H9 (cell line): ENCODE results near the gene ZNRF4. TPM values are rescaled to one million over a fixed set of nuclear protein-coding genes. Genes with fewer than 3 reads are reported as not detected.
A peak's percentile ranks its signal among the peaks of the same experiment; 100 is the strongest.

Experiments
- DNase-seq: peaks from one replicate; pipeline ENCODE4 v3.0.0-alpha.2; 2017
- H2AFZ ChIP-seq: one replicate; pipeline ENCODE4 v1.6.1; 2013; ENCODE audit warnings: mild to moderate bottlenecking, low read length, control low read depth, moderate library complexity
- H2AK5ac ChIP-seq: 2 replicates; pipeline ENCODE4 v1.6.1; 2013; ENCODE audit warnings: low read length, control low read depth, mixed read lengths; ENCODE audit not compliant: insufficient read length
- H2BK120ac ChIP-seq: one replicate; pipeline ENCODE4 v1.6.1; 2013; ENCODE audit warnings: low read depth, mild to moderate bottlenecking, low read length, control low read depth, inconsistent platforms; ENCODE audit not compliant: poor library complexity, severe bottlenecking
- H2BK12ac ChIP-seq: 2 replicates; pipeline ENCODE4 v1.6.1; 2013; ENCODE audit warnings: low read length, control low read depth, mixed read lengths, low read depth; ENCODE audit not compliant: insufficient read length
- H2BK15ac ChIP-seq: 2 replicates; pipeline ENCODE4 v1.6.1; 2013; ENCODE audit warnings: low read depth, low read length, control low read depth
- H2BK20ac ChIP-seq: one replicate; pipeline ENCODE4 v1.6.1; 2013; ENCODE audit warnings: low read depth, mild to moderate bottlenecking, low read length, control low read depth, inconsistent platforms; ENCODE audit not compliant: poor library complexity, severe bottlenecking
- H2BK5ac ChIP-seq: 2 replicates; pipeline ENCODE4 v1.6.1; 2013; ENCODE audit warnings: low read length, control low read depth, mixed read lengths; ENCODE audit not compliant: insufficient read length
- H3K14ac ChIP-seq: 2 replicates; pipeline ENCODE4 v1.6.1; 2013; ENCODE audit warnings: low read length, control low read depth; ENCODE audit not compliant: insufficient read depth
- H3K18ac ChIP-seq: 2 replicates; pipeline ENCODE4 v1.6.1; 2013; ENCODE audit warnings: low read depth, mild to moderate bottlenecking, mixed read lengths, low read length, control low read depth; ENCODE audit not compliant: insufficient read length
- H3K23ac ChIP-seq: 2 replicates; pipeline ENCODE4 v1.6.1; 2013; ENCODE audit warnings: low read length, control low read depth, mixed read lengths, low read depth; ENCODE audit not compliant: insufficient read length
- H3K23me2 ChIP-seq: 2 replicates; pipeline ENCODE4 v1.6.1; 2013; ENCODE audit warnings: low read depth, mild to moderate bottlenecking, mixed read lengths, low read length, control low read depth; ENCODE audit not compliant: insufficient read length, poor library complexity, severe bottlenecking
- H3K27ac ChIP-seq: 2 replicates; pipeline ENCODE4 v1.5.1; 2013; ENCODE audit warnings: low read length, control low read depth, mixed read lengths, low read depth; ENCODE audit not compliant: insufficient read length
- H3K27me3 ChIP-seq: 2 replicates; pipeline ENCODE4 v1.6.1; 2013; ENCODE audit warnings: low read length, control low read depth, inconsistent platforms; ENCODE audit not compliant: insufficient read depth
- H3K4ac ChIP-seq: 2 replicates; pipeline ENCODE4 v1.6.1; 2013; ENCODE audit warnings: low read depth, mild to moderate bottlenecking, control low read depth, inconsistent platforms, low read length, moderate library complexity
- H3K4me1 ChIP-seq: 2 replicates; pipeline ENCODE4 v1.6.1; 2013; ENCODE audit warnings: low read length, control low read depth, inconsistent platforms; ENCODE audit not compliant: insufficient read depth
- H3K4me2 ChIP-seq: 2 replicates; pipeline ENCODE4 v1.6.1; 2013; ENCODE audit warnings: low read length, control low read depth, mixed read lengths; ENCODE audit not compliant: insufficient read length, insufficient read depth
- H3K56ac ChIP-seq: 2 replicates; pipeline ENCODE4 v1.6.1; 2013; ENCODE audit warnings: low read depth, mild to moderate bottlenecking, mixed read lengths, low read length, control low read depth; ENCODE audit not compliant: insufficient read length
- H3K79me1 ChIP-seq: 2 replicates; pipeline ENCODE4 v1.6.1; 2013; ENCODE audit warnings: low read depth, mild to moderate bottlenecking, moderate library complexity, low read length, control low read depth, inconsistent platforms; ENCODE audit not compliant: insufficient read depth, poor library complexity, severe bottlenecking
- H3K79me2 ChIP-seq: 2 replicates; pipeline ENCODE4 v1.6.1; 2013; ENCODE audit warnings: low read length, control low read depth, inconsistent platforms; ENCODE audit not compliant: insufficient read depth
- H3K9ac ChIP-seq: 2 replicates; pipeline ENCODE4 v1.6.1; 2013; ENCODE audit warnings: low read length, control low read depth, mixed read lengths; ENCODE audit not compliant: insufficient read length; ENCODE audit errors: extremely low read depth
- H3K9me3 ChIP-seq: one replicate; pipeline ENCODE4 v1.6.1; 2013; ENCODE audit warnings: low read depth, low read length, inconsistent platforms; ENCODE audit not compliant: control insufficient read depth
- H3T11ph ChIP-seq: one replicate; pipeline ENCODE4 v1.6.1; 2013; ENCODE audit warnings: mild to moderate bottlenecking, low read length, control low read depth, inconsistent platforms
- H4K20me1 ChIP-seq: one replicate; pipeline ENCODE4 v1.6.1; 2013; ENCODE audit not compliant: control insufficient read depth, insufficient read length, insufficient read depth
- H4K5ac ChIP-seq: 2 replicates; pipeline ENCODE4 v1.6.1; 2013; ENCODE audit warnings: low read depth, mild to moderate bottlenecking, mixed read lengths, low read length, control low read depth; ENCODE audit not compliant: insufficient read length
- H4K8ac ChIP-seq: replicated peaks from 2 replicates; pipeline ENCODE4 v1.6.1; 2013; ENCODE audit warnings: low read length, control low read depth, mixed read lengths, low read depth; ENCODE audit not compliant: insufficient read length
- H4K91ac ChIP-seq: 2 replicates; pipeline ENCODE4 v1.6.1; 2013; ENCODE audit warnings: low read depth, mild to moderate bottlenecking, moderate library complexity, mixed read lengths, low read length, control low read depth; ENCODE audit not compliant: insufficient read length
- H3K27ac Mint-ChIP-seq, 3 experiments: 2 replicates in 2 of 3; 3 replicates in 1 of 3; pipeline ENCODE4 v1.8.0; 2020 to 2021; ENCODE audit warnings: mixed read lengths in 3 of 3, mild to moderate bottlenecking in 1 of 3, moderate library complexity in 1 of 3
- H3K27me3 Mint-ChIP-seq: 2 replicates; pipeline ENCODE4 v1.8.0; 2021; ENCODE audit warnings: low read depth, mild to moderate bottlenecking, moderate library complexity, mixed read lengths
- H3K36me3 Mint-ChIP-seq, 3 experiments: 2 replicates in 2 of 3; 3 replicates in 1 of 3; pipeline ENCODE4 v1.8.0; 2020 to 2021; ENCODE audit warnings: low read depth in 3 of 3, mixed read lengths in 3 of 3; ENCODE audit not compliant: insufficient read depth in 1 of 3
- H3K4me1 Mint-ChIP-seq, 2 experiments: 2 replicates each; pipeline ENCODE4 v1.8.0; 2020; ENCODE audit warnings: mixed read lengths in 2 of 2
- H3K4me3 Mint-ChIP-seq, 2 experiments: 2 replicates in 1 of 2; 3 replicates in 1 of 2; pipeline ENCODE4 v1.8.0; 2020 to 2021; ENCODE audit warnings: mild to moderate bottlenecking in 2 of 2, mixed read lengths in 2 of 2, moderate library complexity in 1 of 2
- H3K9me3 Mint-ChIP-seq, 2 experiments: 2 replicates in 1 of 2; 3 replicates in 1 of 2; pipeline ENCODE4 v1.8.0; 2020; ENCODE audit warnings: mild to moderate bottlenecking in 2 of 2, mixed read lengths in 2 of 2, moderate library complexity in 1 of 2
- CTCF ChIP-seq: fragments of 200-600 bp; sonication (generic); conservative IDR thresholded peaks from 3 replicates; pipeline ENCODE4 v1.8.0; 2021; ENCODE audit warnings: antibody characterized with exemption, mild to moderate bottlenecking
- WGBS: extraction: QIAGEN DNeasy Blood & Tissue Kit; methylation state at CpG from one replicate; pipeline ENCODE4 v1.1.7; 2013; ENCODE audit warnings: missing lambda C conversion rate, low lambda C conversion rate, mixed read lengths; ENCODE audit not compliant: insufficient read length; ENCODE audit errors: extremely low coverage; 5-methylcytosine and 5-hydroxymethylcytosine counted together
- total RNA-seq: library from RNA; stranded (reverse); gene quantifications from 2 replicates; pipeline ENCODE4 v1.2.1, GENCODE V29; 2021

Gene ZNRF4
- total RNA-seq, 1 experiment from 2014 or later, result not detected

GRCh38 chr19:5450482-5451126 lies 4.6 kb upstream of the ZNRF4 start:
- no peak overlapping the region for H4K8ac ChIP-seq
- Mint-ChIP-seq H3K4me1 (peaks cover 0 to 8% of the 10 kb centered on the region in 2 experiments; a peak in 3 of 4 replicates), H3K27me3 (peaks cover 56% of the 10 kb centered on the region), H3K27ac (peak overlapping the region in 1 of 3 experiments; percentile 36; a peak in 2 of 7 replicates), H3K4me3 (no peak overlapping the region), H3K9me3 (peaks cover 0 to 3% of the 10 kb centered on the region in 2 experiments; a peak in 1 of 5 replicates), H3K36me3 (no peaks in the 10 kb centered on the region; a peak in 1 of 7 replicates)
- no peak overlapping the region for H2AK5ac ChIP-seq
- H2AFZ ChIP-seq, result no peak overlapping the region
- H3T11ph ChIP-seq, result no peak overlapping the region
- H3K4me1 ChIP-seq, result no peaks in the 10 kb centered on the region
- no peaks in the 10 kb centered on the region for H3K9me3 ChIP-seq
- no peak overlapping the region for H3K14ac ChIP-seq
- no peaks in the 10 kb centered on the region for H3K27me3 ChIP-seq
- no peak overlapping the region for H3K18ac ChIP-seq
- no peak for DNase-seq
- H2BK12ac ChIP-seq, result no peak overlapping the region
- H3K23me2 ChIP-seq, result no peaks in the 10 kb centered on the region
- no peak overlapping the region for H3K4ac ChIP-seq
- TF ChIP-seq CTCF, result no peak
- H2BK120ac ChIP-seq, result no peak overlapping the region
- no peak overlapping the region for H3K23ac ChIP-seq
- no peak overlapping the region for H3K4me2 ChIP-seq
- no peak overlapping the region for H3K9ac ChIP-seq
- no peaks in the 10 kb centered on the region for H3K79me1 ChIP-seq
- WGBS, result no CpG with 5 or more reads among the region's 9 CpGs
- no peak overlapping the region for H4K5ac ChIP-seq
- H3K56ac ChIP-seq, result no peak overlapping the region
- H2BK15ac ChIP-seq, result no peak overlapping the region
- H2BK20ac ChIP-seq, result no peak overlapping the region
- H4K20me1 ChIP-seq, result no peaks in the 10 kb centered on the region
- no peak overlapping the region for H2BK5ac ChIP-seq
- H3K27ac ChIP-seq, result no peak overlapping the region
- H3K79me2 ChIP-seq, result no peaks in the 10 kb centered on the region
- no peak overlapping the region for H4K91ac ChIP-seq
